GM18868 (cell line): Measurements from ENCODE around the gene HRAS.

Experiments
- ATAC-seq: cut with Tn5 transposase; IDR thresholded peaks from one replicate; pipeline ENCODE4 v1.9.1; 2021; ENCODE audit warnings: mild to moderate bottlenecking, moderate library complexity; ENCODE audit not compliant: unreplicated experiment

The HRAS gene

DNA sequence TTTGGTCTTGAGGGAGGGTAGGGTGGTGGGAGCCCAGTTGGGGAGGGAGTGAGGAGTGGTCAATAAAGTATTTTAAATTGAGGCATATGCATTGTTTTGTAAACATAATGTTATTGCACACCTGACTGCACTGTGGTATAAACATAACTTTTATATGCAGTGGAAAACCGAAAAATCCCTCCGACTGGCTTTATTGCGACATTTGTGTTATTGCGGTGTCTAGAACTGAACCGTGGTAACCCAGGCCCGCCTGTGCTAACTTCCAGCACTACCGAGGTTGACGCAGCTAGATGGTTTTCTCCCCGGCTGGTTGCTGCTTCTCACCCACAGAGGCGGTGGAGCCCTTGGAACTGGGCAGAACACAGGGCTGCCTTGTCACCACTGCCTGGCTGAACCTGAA is 20.8 kb downstream of the HRAS start:
- no peak for ATAC-seq

- no peak for ATAC-seq
Observed at GRCh38 chr11:512761-513595, 22.4 kb downstream of the HRAS start.

- ATAC-seq: no peak
Observed at GRCh38 chr11:508956-509355, 26.4 kb downstream of the HRAS start.

- no peak for ATAC-seq
Observed at GRCh38 chr11:507727-508515, 27.5 kb downstream of the HRAS start.

- ATAC-seq: peak; percentile 43
Observed at GRCh38 chr11:506995-507726, 28.2 kb downstream of the HRAS start, which contains the start of gene RNH1. TSS of gene RNH1 (minus strand) at chr11:507242. CDS start at chr11:502162, 5,080 bp downstream.

DNA sequence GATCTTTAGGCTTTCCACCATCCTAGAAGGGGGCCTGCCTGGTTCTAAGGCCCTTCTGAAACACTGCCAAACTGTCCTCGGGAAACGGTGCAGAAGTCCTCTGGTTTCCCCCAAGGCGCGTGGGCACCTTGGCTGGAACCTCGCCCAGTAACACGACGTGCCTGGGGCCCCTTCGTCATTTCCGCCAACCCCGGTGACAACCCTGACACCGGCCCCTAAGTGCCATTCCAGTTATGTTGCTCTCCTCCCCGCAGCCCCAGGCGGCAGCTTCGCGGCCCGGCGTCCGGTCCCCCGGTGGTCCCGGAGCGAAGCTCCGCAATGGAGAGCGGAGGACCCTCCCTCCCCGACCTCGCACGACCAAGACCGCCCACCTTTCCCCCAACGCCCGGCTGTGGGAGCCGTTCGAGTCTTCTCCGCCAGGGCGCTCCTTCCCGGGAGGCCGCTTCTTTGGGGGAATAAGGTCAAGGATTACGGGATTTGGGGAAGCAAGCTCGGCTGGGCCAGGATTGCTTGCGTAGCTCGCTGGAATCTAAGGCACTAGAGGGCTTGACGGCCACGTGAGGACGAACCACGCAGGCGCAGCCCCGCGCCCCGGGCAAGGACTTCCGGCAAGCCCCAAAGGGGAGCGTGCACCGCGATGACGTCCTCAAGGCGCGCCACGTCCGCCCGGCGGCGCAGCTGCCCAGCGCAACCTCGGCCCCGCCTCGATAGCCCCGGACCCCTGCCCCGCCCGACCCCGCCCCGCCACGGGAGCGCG is 29.0 kb downstream of the HRAS start:
- ATAC-seq: peak; percentile 68

DNA sequence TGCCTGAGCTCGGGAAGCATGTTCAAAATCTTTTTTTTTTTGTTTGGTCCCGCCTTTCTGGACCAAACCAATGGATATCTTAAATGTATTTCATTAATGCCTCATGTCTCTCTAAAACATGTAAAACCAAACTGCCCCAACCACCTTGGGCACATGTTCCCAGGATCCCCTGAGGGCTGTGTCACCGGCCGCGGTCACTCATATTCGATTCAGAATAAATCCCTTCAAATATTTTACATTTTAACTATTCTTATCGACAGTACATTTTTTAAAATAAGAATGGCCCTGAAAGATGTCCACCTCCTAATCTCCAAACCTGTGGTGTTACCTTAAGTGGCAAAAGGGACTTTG is 30.4 kb downstream of the HRAS start:
- ATAC-seq: no peak

- no peak for ATAC-seq
Observed at GRCh38 chr11:504053-504993, 31.1 kb downstream of the HRAS start.

DNA sequence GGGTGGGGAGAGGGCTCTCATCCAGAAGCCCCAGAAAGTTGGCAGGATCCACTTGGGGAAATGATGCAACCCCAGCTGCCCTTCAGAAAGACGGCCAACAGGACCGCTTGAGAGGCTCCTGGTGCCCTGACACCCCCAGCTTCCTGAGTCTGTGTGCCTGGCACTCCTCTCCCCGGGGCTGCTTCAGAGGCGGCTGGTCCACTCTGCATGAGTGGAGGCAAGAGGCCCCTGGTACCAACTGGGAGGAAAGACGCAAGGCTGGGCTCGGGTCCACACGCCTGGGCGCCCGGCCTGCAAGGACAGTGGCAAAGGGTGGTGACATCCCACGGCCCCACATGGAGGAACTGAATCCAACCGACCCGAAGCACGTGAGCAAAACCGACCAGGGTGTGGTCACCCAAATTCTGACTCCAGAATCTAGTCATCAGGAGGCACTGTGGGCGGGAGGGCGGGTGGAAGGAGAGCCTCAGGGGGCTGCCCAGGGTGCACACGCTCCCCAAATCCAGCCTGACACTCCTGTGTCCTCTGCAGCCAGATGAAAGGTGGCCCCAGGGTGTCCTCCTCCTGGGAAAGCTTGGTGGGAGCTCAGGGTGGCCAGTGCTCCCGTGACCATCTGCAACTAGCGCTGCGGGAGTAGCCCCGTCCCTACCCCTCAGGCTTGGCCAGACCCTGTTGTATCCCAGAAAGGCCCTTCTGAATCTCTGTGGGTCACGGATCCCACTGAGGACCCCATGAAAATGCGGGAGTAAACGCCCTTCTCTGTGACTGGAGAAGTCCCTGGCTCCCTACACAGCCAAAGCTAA is 32.0 kb downstream of the HRAS start:
- ATAC-seq: no peak

DNA sequence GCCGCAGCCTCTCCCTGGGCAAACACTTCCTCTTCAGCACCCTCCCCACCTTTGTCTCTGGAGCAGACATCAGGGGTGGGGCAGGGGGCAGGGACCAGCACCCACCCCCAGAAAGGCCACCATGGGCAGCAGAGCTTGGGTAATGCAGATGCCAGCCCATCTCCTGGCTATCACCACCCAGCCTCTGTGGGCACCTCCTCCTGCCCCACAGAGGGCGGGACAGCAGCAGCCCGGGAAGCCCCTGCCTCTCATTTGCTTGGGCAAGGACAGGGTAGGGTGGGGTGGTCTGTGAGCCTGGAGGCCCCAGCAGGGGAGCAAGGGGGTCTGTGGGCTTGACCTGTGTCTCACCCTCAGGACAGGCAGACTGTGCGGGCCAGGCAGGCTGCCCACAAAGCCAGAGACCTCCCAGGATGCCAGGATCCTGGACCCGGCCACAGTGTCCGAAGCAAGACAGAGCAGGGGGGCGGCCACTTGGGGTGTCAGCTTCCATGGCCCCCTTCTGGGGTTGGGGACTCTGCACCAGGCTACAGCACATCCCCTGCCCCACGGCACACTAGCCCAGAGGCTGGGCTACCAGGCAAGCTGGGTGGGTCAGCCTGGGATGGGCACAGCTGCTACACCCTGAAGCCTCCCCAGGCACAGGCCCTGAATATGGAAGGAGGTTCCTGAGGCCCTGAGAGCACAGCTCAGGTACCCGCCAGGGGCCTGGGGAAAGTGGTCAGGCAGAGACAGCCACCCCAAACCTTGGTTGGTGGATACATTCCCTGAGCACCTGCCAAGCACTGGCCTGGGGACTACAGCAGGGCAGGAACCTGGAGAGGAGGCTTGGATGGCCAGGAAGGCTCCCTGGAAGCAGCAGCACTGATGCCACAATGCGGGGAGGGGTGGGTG is 32.8 kb downstream of the HRAS start:
- ATAC-seq: no peak

- no peak for ATAC-seq
Observed at GRCh38 chr11:501683-502287, 33.6 kb downstream of the HRAS start.

- ATAC-seq: no peak
Observed at GRCh38 chr11:501001-501682, 34.2 kb downstream of the HRAS start.

GRCh38 chr11:499201-500076 is 35.9 kb downstream of the HRAS start:
- no peak for ATAC-seq

GRCh38 chr11:498297-499181 is 36.8 kb downstream of the HRAS start:
- ATAC-seq: no peak
